HK-2 (cell line): ENCODE data around the gene SMIM11.
"Not testable (repeated sequence)": the region's sequence is repeated elsewhere in the genome, so short reads cannot be mapped to it uniquely, and the experiment has no call there.

ENCODE experiments used
- DNase-seq: peaks from one replicate; pipeline ENCODE4 v3.0.0-alpha.2; 2018; ENCODE audit not compliant: unreplicated experiment

Gene SMIM11

GRCh38 chr21:34355570-34355969 lies 19.7 kb upstream of the SMIM11 start:
- no peak for DNase-seq

- DNase-seq, result no peak
These were observed 17.4 kb upstream of the SMIM11 start for GRCh38 chr21:34357889-34358288.

GRCh38 chr21:34358866-34359265 lies 16.4 kb upstream of the SMIM11 start:
- no peak for DNase-seq

GRCh38 chr21:34360488-34361241 lies 14.6 kb upstream of the SMIM11 start:
- DNase-seq, result no peak

GRCh38 chr21:34362136-34362444 lies 13.2 kb upstream of the SMIM11 start:
- DNase-seq, result no peak

GRCh38 chr21:34362670-34363069 lies 12.6 kb upstream of the SMIM11 start:
- no peak for DNase-seq

GRCh38 chr21:34363733-34364132 lies 11.6 kb upstream of the SMIM11 start, which contains the start of gene KCNE2:
Gene KCNE2 (plus strand): TSS chr21:34364006. CDS start chr21:34370479, 6,473 bp downstream.
- no peak for DNase-seq

GRCh38 chr21:34364921-34365320 lies 10.4 kb upstream of the SMIM11 start:
- no peak for DNase-seq

GRCh38 chr21:34365809-34366208 lies 9.5 kb upstream of the SMIM11 start:
- no peak for DNase-seq

GRCh38 chr21:34367320-34367935 lies 7.9 kb upstream of the SMIM11 start:
- no peak for DNase-seq

- no peak for DNase-seq
These were observed 5.6 kb upstream of the SMIM11 start for GRCh38 chr21:34369741-34370140.

GRCh38 chr21:34372321-34372720 lies 3.0 kb upstream of the SMIM11 start:
- no peak for DNase-seq

- DNase-seq, result not testable (repeated sequence)
These were observed 845 bp upstream of the SMIM11 start for GRCh38 chr21:34374462-34374861.

GRCh38 chr21:34375619-34375972 lies 289 bp downstream of the SMIM11 start:
- DNase-seq, result not testable (repeated sequence)

- not testable (repeated sequence) for DNase-seq
These were observed 7.8 kb downstream of the SMIM11 start for GRCh38 chr21:34383138-34383537.

- DNase-seq, result not testable (repeated sequence)
These were observed 8.6 kb downstream of the SMIM11 start for GRCh38 chr21:34383724-34384415.

GRCh38 chr21:34400522-34400921 lies 25.2 kb downstream of the SMIM11 start:
- not testable (repeated sequence) for DNase-seq

GRCh38 chr21:34404742-34405141 lies 29.4 kb downstream of the SMIM11 start:
- not testable (repeated sequence) for DNase-seq

GRCh38 chr21:34405686-34406085 lies 30.4 kb downstream of the SMIM11 start:
- not testable (repeated sequence) for DNase-seq

GRCh38 chr21:34406102-34406501 lies 30.8 kb downstream of the SMIM11 start:
- not testable (repeated sequence) for DNase-seq

GRCh38 chr21:34406676-34407075 lies 31.4 kb downstream of the SMIM11 start:
- not testable (repeated sequence) for DNase-seq

- DNase-seq, result not testable (repeated sequence)
These were observed 32.0 kb downstream of the SMIM11 start for GRCh38 chr21:34407294-34407693.
